HG03565 (cell line): ENCODE data around the gene ONECUT3.

Experiments
- ATAC-seq: cut with Tn5 transposase; IDR thresholded peaks from one replicate; pipeline ENCODE4 v1.9.1; 2021; ENCODE audit warnings: mild to moderate bottlenecking, moderate library complexity; ENCODE audit not compliant: unreplicated experiment

The ONECUT3 gene

GRCh38 chr19:1828279-1829238 lies 75.3 kb downstream of the ONECUT3 start:
- no peak for ATAC-seq

- no peak for ATAC-seq
Measured at GRCh38 chr19:1829958-1830357, 76.7 kb downstream of the ONECUT3 start.

- no peak for ATAC-seq
Measured at GRCh38 chr19:1830568-1830967, 77.3 kb downstream of the ONECUT3 start.
